KOPT-K1 (cell line): ENCODE measurements around the gene HDAC9.
"Not testable (repeated sequence)": the region's sequence is repeated elsewhere in the genome, so short reads cannot be mapped to it uniquely, and the experiment has no call there.

ENCODE experiments used
- H3K27ac ChIP-seq: fragments of 200-600 bp; sonication (generic); 2 replicates; pipeline ENCODE4 v1.5.1; 2016; ENCODE audit warnings: antibody characterized with exemption, mild to moderate bottlenecking, low read depth, low read length; ENCODE audit not compliant: poor library complexity, severe bottlenecking
- H3K36me3 ChIP-seq: fragments of 200-600 bp; sonication (generic); 2 replicates; pipeline ENCODE4 v1.5.1; 2017; ENCODE audit warnings: antibody characterized with exemption, mild to moderate bottlenecking, low read length, moderate library complexity; ENCODE audit not compliant: insufficient read depth
- H3K9me3 ChIP-seq: fragments of 200-600 bp; sonication (generic); 2 replicates; pipeline ENCODE4 v1.5.1; 2017; ENCODE audit warnings: antibody characterized with exemption, low read length, mild to moderate bottlenecking; ENCODE audit not compliant: insufficient read depth, poor library complexity, severe bottlenecking

The HDAC9 gene

DNA sequence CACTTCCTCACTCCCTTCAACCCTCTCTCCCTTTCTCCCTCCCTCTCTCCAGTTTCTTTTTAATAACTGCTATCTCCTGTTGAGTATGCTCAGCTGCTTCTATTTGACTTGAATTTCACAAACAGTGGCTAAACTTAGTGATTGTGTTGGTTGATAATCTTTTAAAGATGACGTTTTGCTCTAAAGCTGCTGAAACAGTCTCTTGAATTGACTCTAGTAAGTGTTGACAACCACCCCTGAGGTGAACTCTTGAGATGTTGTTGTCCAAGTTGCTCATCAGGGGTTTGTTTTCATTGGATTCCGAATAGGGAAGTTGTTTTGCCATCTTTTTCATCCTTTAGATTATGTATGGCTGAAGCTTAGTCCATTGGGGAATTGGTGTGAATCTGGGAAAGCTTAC is 445.7 kb downstream of the HDAC9 start:
- Histone ChIP-seq H3K27ac (no peak overlapping the region), H3K9me3 (no peaks in the 10 kb centered on the region), H3K36me3 (no peaks in the 10 kb centered on the region)

DNA sequence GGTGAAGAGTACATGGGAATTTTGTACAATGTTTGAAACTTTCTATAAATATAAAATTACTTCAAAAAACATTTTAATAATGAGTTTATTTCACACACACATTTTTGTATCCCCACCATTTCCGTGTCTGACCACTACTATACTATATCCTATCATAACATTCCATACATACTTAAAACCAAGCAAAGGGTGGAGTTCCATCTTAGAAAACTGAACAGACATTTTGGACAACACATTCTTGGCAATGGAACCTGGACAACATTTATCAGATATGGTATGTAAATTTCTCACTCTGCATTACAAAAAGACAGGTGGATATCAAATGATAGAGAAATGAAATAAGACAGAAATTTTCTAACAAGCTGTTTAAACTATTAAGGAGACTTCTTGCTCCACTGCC is 453.0 kb downstream of the HDAC9 start:
- no peaks in the 10 kb centered on the region for H3K36me3 ChIP-seq
- H3K27ac ChIP-seq = no peak overlapping the region
- H3K9me3 ChIP-seq = no peaks in the 10 kb centered on the region

- H3K36me3 ChIP-seq = no peaks in the 10 kb centered on the region
- no peaks in the 10 kb centered on the region for H3K9me3 ChIP-seq
- H3K27ac ChIP-seq = no peak overlapping the region
Measured at GRCh38 chr7:18952846-18953245, 457.3 kb downstream of the HDAC9 start.

DNA sequence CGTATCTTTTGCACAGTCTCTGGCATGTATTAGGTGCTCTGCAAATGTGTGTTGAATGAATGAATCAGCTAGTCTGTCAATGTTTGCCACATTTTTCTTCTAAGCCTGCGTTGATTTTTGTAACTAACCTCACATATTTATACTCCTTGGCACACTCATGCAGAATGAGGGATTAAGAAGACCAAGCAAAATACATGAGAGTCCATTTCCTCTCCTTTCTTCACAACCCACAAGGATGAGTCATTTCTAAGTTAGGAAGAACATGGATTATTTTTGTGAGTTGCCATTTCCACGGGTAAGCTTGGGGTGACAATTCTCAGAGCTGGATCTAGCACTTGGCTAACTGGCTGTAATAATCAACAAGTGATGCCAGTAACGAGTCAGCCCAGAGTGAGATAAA is 463.1 kb downstream of the HDAC9 start:
- Histone ChIP-seq H3K27ac (no peak overlapping the region), H3K36me3 (no peaks in the 10 kb centered on the region), H3K9me3 (no peaks in the 10 kb centered on the region)

DNA sequence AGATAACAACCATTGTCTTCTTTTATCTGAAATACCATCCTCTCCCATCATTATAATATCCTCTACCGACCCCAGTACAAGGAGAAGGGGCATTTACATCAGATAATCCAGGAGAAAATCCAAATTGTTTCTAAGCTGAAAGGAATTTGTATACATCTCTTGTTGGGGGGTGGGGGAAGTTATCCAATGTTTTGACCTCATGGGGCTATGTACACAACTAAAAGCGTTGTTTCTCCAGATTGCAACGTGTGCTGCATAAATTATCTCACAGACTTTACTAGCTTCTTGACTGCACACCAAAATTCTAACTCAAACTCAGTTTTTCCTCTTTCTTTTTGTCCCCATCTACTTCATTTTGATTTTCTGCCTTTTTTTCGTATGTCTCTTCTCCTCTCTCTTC is 465.2 kb downstream of the HDAC9 start:
- H3K27ac ChIP-seq = no peak overlapping the region

GRCh38 chr7:18962031-18962430 is 466.5 kb downstream of the HDAC9 start:
- Histone ChIP-seq H3K9me3 (no peaks in the 10 kb centered on the region), H3K27ac (no peak overlapping the region), H3K36me3 (no peaks in the 10 kb centered on the region)

More for the DNA sequence above, 465.2 kb downstream of the HDAC9 start:
- no peaks in the 10 kb centered on the region for H3K9me3 ChIP-seq
- H3K36me3 ChIP-seq = no peaks in the 10 kb centered on the region

DNA sequence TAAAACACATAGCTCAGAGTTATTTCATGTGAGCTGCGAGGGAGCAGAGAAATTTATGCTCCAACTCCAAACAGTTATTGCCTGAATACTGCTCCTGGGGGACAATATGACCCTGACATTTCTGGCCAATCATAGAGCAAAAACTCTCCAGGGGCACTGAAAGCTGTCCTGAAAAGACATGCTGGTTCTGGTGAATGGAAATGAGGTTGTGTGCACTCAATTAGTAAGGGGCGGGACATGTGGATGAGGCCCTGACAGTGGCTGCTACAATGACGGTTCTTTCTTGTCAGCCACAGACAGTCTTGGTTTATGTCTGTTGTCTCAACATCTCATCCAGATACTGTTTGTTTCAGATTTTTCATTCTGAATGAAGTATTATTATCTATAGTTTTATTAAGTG is 470.1 kb downstream of the HDAC9 start:
- H3K36me3 ChIP-seq = no peaks in the 10 kb centered on the region

GRCh38 chr7:18967755-18968154 is 472.2 kb downstream of the HDAC9 start:
- H3K27ac ChIP-seq, H3K36me3 ChIP-seq, H3K9me3 ChIP-seq: not testable (repeated sequence)

More for the DNA sequence above, 470.1 kb downstream of the HDAC9 start:
- H3K27ac ChIP-seq = no peak overlapping the region
- no peaks in the 10 kb centered on the region for H3K9me3 ChIP-seq

DNA sequence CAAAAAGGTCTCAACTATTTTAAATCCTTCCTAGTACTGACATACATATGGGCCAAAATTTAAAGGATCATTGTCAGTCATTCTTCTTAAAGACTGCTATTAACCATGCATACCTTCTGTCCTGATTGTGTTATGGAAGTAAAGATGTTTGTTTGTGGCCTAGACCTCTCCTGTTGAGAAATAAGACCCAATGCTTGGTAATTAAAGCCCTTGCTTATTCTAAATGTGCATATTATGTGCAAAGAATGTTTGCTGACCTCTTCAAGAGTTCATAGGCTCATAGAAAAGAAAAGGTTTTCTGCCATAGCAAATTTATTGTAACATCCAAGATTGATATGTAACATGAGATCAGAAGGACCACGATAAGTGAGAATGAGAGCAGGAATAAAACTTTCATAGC is 476.3 kb downstream of the HDAC9 start:
- Histone ChIP-seq H3K9me3 (no peaks in the 10 kb centered on the region), H3K36me3 (no peaks in the 10 kb centered on the region), H3K27ac (no peak overlapping the region)

- no peaks in the 10 kb centered on the region for H3K36me3 ChIP-seq
- no peaks in the 10 kb centered on the region for H3K9me3 ChIP-seq
- H3K27ac ChIP-seq = no peak overlapping the region
Measured at GRCh38 chr7:18974803-18975202, 479.3 kb downstream of the HDAC9 start.

DNA sequence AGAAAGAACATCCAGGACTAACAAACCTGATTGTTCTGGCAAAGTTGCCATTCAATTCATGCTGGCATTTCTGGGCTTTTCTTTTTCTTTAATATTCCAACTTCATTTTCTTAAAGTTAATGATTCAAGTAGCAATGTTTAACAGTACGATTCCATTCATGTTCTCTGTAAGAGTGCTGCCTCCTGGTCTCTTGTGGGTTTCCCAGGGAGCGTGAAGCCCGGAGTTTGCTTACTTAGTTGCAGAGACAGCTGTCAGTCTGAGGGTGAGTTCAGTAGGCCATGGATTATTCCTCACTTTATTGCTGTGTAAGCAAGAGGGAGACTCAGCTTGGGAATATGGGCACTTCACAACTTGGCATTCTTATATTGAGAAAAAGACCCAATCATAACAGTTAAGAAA is 479.7 kb downstream of the HDAC9 start:
- no peak overlapping the region for H3K27ac ChIP-seq
- H3K36me3 ChIP-seq = no peaks in the 10 kb centered on the region
- H3K9me3 ChIP-seq = no peaks in the 10 kb centered on the region

- Histone ChIP-seq H3K27ac (no peak overlapping the region), H3K9me3 (no peaks in the 10 kb centered on the region), H3K36me3 (no peaks in the 10 kb centered on the region)
Measured at GRCh38 chr7:18975689-18976280, 480.2 kb downstream of the HDAC9 start.

GRCh38 chr7:18976715-18977471 is 481.3 kb downstream of the HDAC9 start:
- Histone ChIP-seq H3K9me3 (no peaks in the 10 kb centered on the region), H3K27ac (no peak overlapping the region), H3K36me3 (no peaks in the 10 kb centered on the region)

DNA sequence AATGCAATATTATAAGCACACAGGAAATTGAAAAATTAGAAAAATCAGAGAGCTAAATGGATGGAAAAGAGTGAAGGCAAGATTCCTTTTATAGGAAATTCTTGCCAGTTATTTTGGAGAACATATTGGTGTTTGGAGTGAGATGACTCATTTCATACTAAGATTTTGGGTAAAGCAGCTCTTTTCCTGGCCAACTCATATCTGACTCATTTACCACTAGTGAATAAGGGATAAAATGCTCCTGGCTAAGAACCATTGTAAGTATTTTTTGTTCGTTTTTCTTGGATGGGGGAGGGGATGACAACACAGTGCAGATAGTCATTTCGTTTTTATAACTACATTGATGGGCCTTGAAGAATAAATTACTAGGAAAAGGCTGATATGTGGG is 482.6 kb downstream of the HDAC9 start:
- Histone ChIP-seq H3K9me3 (no peaks in the 10 kb centered on the region), H3K36me3 (no peaks in the 10 kb centered on the region), H3K27ac (no peak overlapping the region)

DNA sequence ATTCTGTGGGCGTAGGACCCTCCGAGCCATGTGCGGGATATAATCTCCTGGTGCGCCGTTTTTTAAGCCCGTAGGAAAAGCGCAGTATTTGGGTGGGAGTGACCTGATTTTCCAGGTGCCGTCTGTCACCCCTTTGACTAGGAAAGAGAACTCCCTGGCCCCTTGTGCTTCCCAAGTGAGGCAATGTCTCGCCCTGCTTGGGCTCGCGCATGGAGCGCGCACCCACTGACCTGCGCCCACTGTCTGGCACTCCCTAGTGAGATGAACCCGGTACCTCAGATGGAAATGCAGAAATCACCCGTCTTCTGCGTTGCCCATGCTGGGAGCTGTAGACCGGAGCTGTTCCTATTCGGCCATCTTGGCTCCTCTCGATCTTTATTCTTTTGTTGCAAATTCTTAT is 495.2 kb downstream of the HDAC9 start:
- not testable (repeated sequence) for H3K9me3 ChIP-seq, H3K36me3 ChIP-seq

More for the DNA sequence above, 495.2 kb downstream of the HDAC9 start:
- H3K27ac ChIP-seq = not testable (repeated sequence)
